Measurements from ENCODE around the gene TRPV4.

GRCh38 chr12:109830718-109831117, 2.5 kb downstream of the TRPV4 start:
- TF ChIP-seq POLR2AphosphoS5 (IDR thresholded peaks at IDR 0.05; ENCODE audit: low read depth, low read length) = no peak
- TF ChIP-seq SIN3A (IDR thresholded peaks at IDR 0.05; ENCODE audit: borderline replicate concordance, insufficient read depth, low read depth, low read length) = no peak
- TF ChIP-seq CTCF (IDR thresholded peaks at IDR 0.05) = no peak
- TF ChIP-seq TCF7L2 (IDR thresholded peaks at IDR 0.05; ENCODE audit: low read depth, low read length) = no peak

All from Panc1 (cell line).